ENCODE measurements around the gene HM13. TPM values are rescaled to one million over a fixed set of nuclear protein-coding genes. Genes with fewer than 3 reads are reported as not detected.

HM13 gene
- total and polyA plus RNA-seq, 9 of the 15 experiments (the other 6 are each of a cell fraction or from before 2014, with no cell fraction given): 7.7 to 136 (median 74.5) TPM

- TF ChIP-seq RERE (CRISPR knock-in tag; IDR thresholded peaks at IDR 0.05; ENCODE audit: borderline replicate concordance): no peak
- no peak for TF ChIP-seq RFX1 (IDR thresholded peaks at IDR 0.05)
- TF ChIP-seq ZNF764 (CRISPR knock-in tag; IDR thresholded peaks at IDR 0.05; ENCODE audit: low read depth): no peak
- TF ChIP-seq KDM5B (IDR thresholded peaks at IDR 0.05; ENCODE audit: insufficient replicate concordance, low read depth, low read length): peak; percentile 58
- no peak; the same call in 1 of the 2 replicates for TF ChIP-seq CREB1 (IDR thresholded peaks at IDR 0.05)
- peak; percentile 41 for TF ChIP-seq CREB1 (CRISPR knock-in tag; IDR thresholded peaks at IDR 0.05)
- no peak for TF ChIP-seq BMI1 (IDR thresholded peaks at IDR 0.05; ENCODE audit: low read length)
- no peak for TF ChIP-seq TARDBP (IDR thresholded peaks at IDR 0.05)
- no peak for TF ChIP-seq RBM34 (IDR thresholded peaks at IDR 0.05; ENCODE audit: borderline replicate concordance, insufficient read depth, low read length)
- no peak for TF ChIP-seq ZNF277 (CRISPR knock-in tag; IDR thresholded peaks at IDR 0.05; ENCODE audit: borderline replicate concordance)
- TF ChIP-seq SNRNP70 (optimal IDR thresholded peaks at IDR 0.05; ENCODE audit: low read depth, low read length): no peak
- TF ChIP-seq KHSRP (IDR thresholded peaks at IDR 0.05): no peak
- no peak; the same call in 1 of the 2 replicates for TF ChIP-seq LARP7 (IDR thresholded peaks at IDR 0.05)
- TF ChIP-seq FOXP4 (CRISPR knock-in tag; IDR thresholded peaks at IDR 0.05; ENCODE audit: borderline replicate concordance): no peak
- no peak for TF ChIP-seq RBM39 (optimal IDR thresholded peaks at IDR 0.05; ENCODE audit: low read depth, low read length)
- TF ChIP-seq MTA1 (IDR thresholded peaks at IDR 0.05; ENCODE audit: borderline replicate concordance): peak; percentile 72; the same call in 1 of the 2 replicates
- no peak; the same call in 1 of the 2 replicates for TF ChIP-seq RHOXF2B (CRISPR knock-in tag; conservative IDR thresholded peaks at IDR 0.05)
- no peak for TF ChIP-seq SETDB1 (IDR thresholded peaks at IDR 0.05; ENCODE audit: low read length)
- TF ChIP-seq ZBTB43 (CRISPR knock-in tag; IDR thresholded peaks at IDR 0.05): no peak
Observed at GRCh38 chr20:31572701-31573554, 58.7 kb downstream of the HM13 start (continued).
